Forelimb muscle (tissue), 1 donor: ENCODE data around the gene MTCL1. TPM values are rescaled to one million over a fixed set of nuclear protein-coding genes. Genes with fewer than 3 reads are reported as not detected.

ENCODE experiments used
- DNase-seq: peaks from one replicate; pipeline ENCODE4 v3.0.0-alpha.2; 2013; ENCODE audit warnings: low read depth
- polyA plus RNA-seq: library from polyadenylated mRNA; unstranded; fragments of 120-200 nt; gene quantifications from one replicate; pipeline ENCODE4 v1.2.1, GENCODE V29; 2013; ENCODE audit not compliant: insufficient read length

The MTCL1 gene
- polyA plus RNA-seq, 1 donor, result 33.0 TPM

- no peak for DNase-seq
Measured at GRCh38 chr18:8831531-8831930, 126.2 kb downstream of the MTCL1 start.

- DNase-seq, result no peak
Measured at GRCh38 chr18:8833480-8833879, 128.1 kb downstream of the MTCL1 start.

GRCh38 chr18:8834881-8835280 lies 129.5 kb downstream of the MTCL1 start:
- DNase-seq, result no peak

GRCh38 chr18:8835521-8835953 lies 130.2 kb downstream of the MTCL1 start:
- DNase-seq, result no peak

- DNase-seq, result no peak
Measured at GRCh38 chr18:8839281-8839680, 133.9 kb downstream of the MTCL1 start.

GRCh38 chr18:8841781-8842485 lies 136.6 kb downstream of the MTCL1 start:
- no peak for DNase-seq

GRCh38 chr18:8842506-8842905 lies 137.2 kb downstream of the MTCL1 start:
- no peak for DNase-seq

GRCh38 chr18:8843005-8843404 lies 137.6 kb downstream of the MTCL1 start:
- no peak for DNase-seq

- DNase-seq, result no peak
Measured at GRCh38 chr18:8844721-8845148, 139.4 kb downstream of the MTCL1 start.

- DNase-seq, result no peak
Measured at GRCh38 chr18:8845506-8845905, 140.2 kb downstream of the MTCL1 start.

- no peak for DNase-seq
Measured at GRCh38 chr18:8847066-8847755, 141.9 kb downstream of the MTCL1 start.

- no peak for DNase-seq
Measured at GRCh38 chr18:8847900-8848299, 142.5 kb downstream of the MTCL1 start.

GRCh38 chr18:8848541-8848940 lies 143.2 kb downstream of the MTCL1 start:
- no peak for DNase-seq

- DNase-seq, result no peak
Measured at GRCh38 chr18:8849696-8850095, 144.3 kb downstream of the MTCL1 start.

- no peak for DNase-seq
Measured at GRCh38 chr18:8851659-8852058, 146.3 kb downstream of the MTCL1 start.

- no peak for DNase-seq
Measured at GRCh38 chr18:8854550-8854949, 149.2 kb downstream of the MTCL1 start.

- DNase-seq, result no peak
Measured at GRCh38 chr18:8854962-8855361, 149.6 kb downstream of the MTCL1 start.

GRCh38 chr18:8856212-8856611 lies 150.9 kb downstream of the MTCL1 start:
- DNase-seq, result no peak

- DNase-seq, result no peak
Measured at GRCh38 chr18:8856769-8857393, 151.5 kb downstream of the MTCL1 start.

- DNase-seq, result no peak
Measured at GRCh38 chr18:8857806-8858205, 152.4 kb downstream of the MTCL1 start.

GRCh38 chr18:8858888-8859511 lies 153.6 kb downstream of the MTCL1 start:
- no peak for DNase-seq

- no peak for DNase-seq
Measured at GRCh38 chr18:8860845-8861642, 155.7 kb downstream of the MTCL1 start.
